ENCODE measurements around the gene SLC13A2. TPM values are rescaled to one million over a fixed set of nuclear protein-coding genes. Genes with fewer than 3 reads are reported as not detected.
"Not testable (repeated sequence)": the region's sequence is repeated elsewhere in the genome, so short reads cannot be mapped to it uniquely, and the experiment has no call there.

SLC13A2 gene
- total RNA-seq (ENCODE audit: low replicate concordance): not detected in 2 replicates

GRCh38 chr17:28473542-28473941, at the start of gene SLC13A2:
TSS of gene SLC13A2 (plus strand) at chr17:28473644. CDS start at chr17:28473713, 69 bp downstream.
- H3K4me1 Mint-ChIP-seq: peaks cover 5% of the 10 kb centered on the region
- no peaks in the 10 kb centered on the region for H3K9me3 ChIP-seq (ENCODE audit: low read depth)
- H3K4me2 ChIP-seq: peak within 1 kb of the TSS; percentile 13
- no peak for DNase-seq (ENCODE audit: low spot score)
- H2AFZ ChIP-seq (replicated peaks): no peak within 1 kb of the TSS
- no peaks in the 10 kb centered on the region for H3K4me1 ChIP-seq
- no peaks in the 10 kb centered on the region for H3K79me2 ChIP-seq (ENCODE audit: low read depth)
- no peaks in the 10 kb centered on the region for H4K20me1 ChIP-seq (ENCODE audit: low read depth)
- H3K36me3 ChIP-seq: no peaks in the 10 kb centered on the region
- H3K27me3 Mint-ChIP-seq (ENCODE audit: insufficient read depth, low read depth): peaks cover 7% of the 10 kb centered on the region
- no peaks in the 10 kb centered on the region for H3K9me3 Mint-ChIP-seq
- H3K27ac Mint-ChIP-seq: peak within 1 kb of the TSS; percentile 51
- H3K36me3 Mint-ChIP-seq: no peaks in the 10 kb centered on the region
- H3K27me3 ChIP-seq: peaks cover 10% of the 10 kb centered on the region
- H3K9ac ChIP-seq: no peak within 1 kb of the TSS
- no peak for TF ChIP-seq EZH2phosphoT487 (IDR thresholded peaks at IDR 0.05)
- no peak within 1 kb of the TSS for H3K27ac ChIP-seq
- H3F3A ChIP-seq (ENCODE audit: low read depth): no peaks in the 10 kb centered on the region
- no peak within 1 kb of the TSS for H3K4me3 ChIP-seq
- H3K4me3 Mint-ChIP-seq: no peak within 1 kb of the TSS

- no peak for DNase-seq (ENCODE audit: low spot score)
- Mint-ChIP-seq H3K4me1 (peaks cover 10% of the 10 kb centered on the region), H3K9me3 (no peaks in the 10 kb centered on the region), H3K4me3 (no peak overlapping the region), H3K27me3 (ENCODE audit: insufficient read depth, low read depth) (no peaks in the 10 kb centered on the region), H3K27ac (no peak overlapping the region), H3K36me3 (no peaks in the 10 kb centered on the region)
- Histone ChIP-seq H3K9me3 (ENCODE audit: low read depth) (no peaks in the 10 kb centered on the region), H3K4me2 (no peak overlapping the region), H4K20me1 (ENCODE audit: low read depth) (no peaks in the 10 kb centered on the region), H3K4me1 (no peaks in the 10 kb centered on the region), H3K4me3 (no peak overlapping the region), H2AFZ (replicated peaks) (no peak overlapping the region), H3F3A (ENCODE audit: low read depth) (no peaks in the 10 kb centered on the region), H3K27me3 (peaks cover 3% of the 10 kb centered on the region), H3K9ac (no peak overlapping the region), H3K36me3 (no peaks in the 10 kb centered on the region), H3K79me2 (ENCODE audit: low read depth) (no peaks in the 10 kb centered on the region), H3K27ac (no peak overlapping the region)
- no peak for TF ChIP-seq EZH2 (IDR thresholded peaks at IDR 0.05)
- TF ChIP-seq CTCF (IDR thresholded peaks at IDR 0.05): no peak
- TF ChIP-seq EZH2phosphoT487 (IDR thresholded peaks at IDR 0.05): no peak
Observed at GRCh38 chr17:28425206-28425605, 48.2 kb upstream of the SLC13A2 start.

GRCh38 chr17:28426081-28426519, 47.3 kb upstream of the SLC13A2 start:
- Mint-ChIP-seq H3K36me3 (no peaks in the 10 kb centered on the region), H3K9me3 (no peaks in the 10 kb centered on the region), H3K27me3 (ENCODE audit: insufficient read depth, low read depth) (no peaks in the 10 kb centered on the region), H3K4me3 (no peak overlapping the region), H3K27ac (no peak overlapping the region), H3K4me1 (peaks cover 10% of the 10 kb centered on the region)
- Histone ChIP-seq H3K36me3 (no peaks in the 10 kb centered on the region), H3K4me3 (no peak overlapping the region), H3K9me3 (ENCODE audit: low read depth) (no peaks in the 10 kb centered on the region), H4K20me1 (ENCODE audit: low read depth) (no peaks in the 10 kb centered on the region), H3F3A (ENCODE audit: low read depth) (no peaks in the 10 kb centered on the region), H2AFZ (replicated peaks) (no peak overlapping the region), H3K27ac (no peak overlapping the region), H3K9ac (no peak overlapping the region), H3K4me1 (no peaks in the 10 kb centered on the region), H3K27me3 (no peaks in the 10 kb centered on the region), H3K4me2 (no peak overlapping the region), H3K79me2 (ENCODE audit: low read depth) (no peaks in the 10 kb centered on the region)
- TF ChIP-seq EZH2 (IDR thresholded peaks at IDR 0.05): no peak
- peak; percentile 57 for TF ChIP-seq CTCF (IDR thresholded peaks at IDR 0.05)
- peak; percentile 54 for DNase-seq (ENCODE audit: low spot score)

GRCh38 chr17:28427371-28427770, 46.1 kb upstream of the SLC13A2 start:
- Histone ChIP-seq H2AFZ (replicated peaks) (no peak overlapping the region), H4K20me1 (ENCODE audit: low read depth) (no peaks in the 10 kb centered on the region), H3K36me3 (no peaks in the 10 kb centered on the region), H3K4me1 (no peaks in the 10 kb centered on the region), H3K9ac (no peak overlapping the region), H3F3A (ENCODE audit: low read depth) (no peaks in the 10 kb centered on the region), H3K4me2 (no peak overlapping the region), H3K27me3 (peaks cover 7% of the 10 kb centered on the region), H3K27ac (no peak overlapping the region), H3K4me3 (no peak overlapping the region), H3K79me2 (ENCODE audit: low read depth) (no peaks in the 10 kb centered on the region), H3K9me3 (ENCODE audit: low read depth) (no peaks in the 10 kb centered on the region)
- Mint-ChIP-seq H3K4me1 (peaks cover 10% of the 10 kb centered on the region), H3K27ac (no peak overlapping the region), H3K36me3 (no peaks in the 10 kb centered on the region), H3K9me3 (no peaks in the 10 kb centered on the region), H3K27me3 (ENCODE audit: insufficient read depth, low read depth) (no peaks in the 10 kb centered on the region), H3K4me3 (no peak overlapping the region)
- no peak for TF ChIP-seq EZH2phosphoT487 (IDR thresholded peaks at IDR 0.05)
- no peak for TF ChIP-seq EZH2 (IDR thresholded peaks at IDR 0.05)
- TF ChIP-seq CTCF (IDR thresholded peaks at IDR 0.05): no peak
- no peak for DNase-seq (ENCODE audit: low spot score)

- not testable (repeated sequence) for H3K36me3 Mint-ChIP-seq; H3F3A ChIP-seq (ENCODE audit: low read depth); H3K4me3 ChIP-seq; H3K27ac Mint-ChIP-seq; H3K4me2 ChIP-seq; H3K36me3 ChIP-seq; H3K79me2 ChIP-seq (ENCODE audit: low read depth); H2AFZ ChIP-seq (replicated peaks); H4K20me1 ChIP-seq (ENCODE audit: low read depth); H3K9me3 ChIP-seq (ENCODE audit: low read depth); H3K4me3 Mint-ChIP-seq; H3K4me1 Mint-ChIP-seq; H3K9me3 Mint-ChIP-seq; DNase-seq (ENCODE audit: low spot score); H3K4me1 ChIP-seq; H3K9ac ChIP-seq; H3K27me3 Mint-ChIP-seq (ENCODE audit: insufficient read depth, low read depth); H3K27ac ChIP-seq
- H3K27me3 ChIP-seq: peaks cover 11% of the 10 kb centered on the region
Observed at GRCh38 chr17:28427982-28428381, 45.5 kb upstream of the SLC13A2 start.

All from neural progenitor cell (in vitro differentiated cells).